HG03025 (cell line): ENCODE results near the gene SSU72.
"Not testable (repeated sequence)": the region's sequence is repeated elsewhere in the genome, so short reads cannot be mapped to it uniquely, and the experiment has no call there.

Experiments
- ATAC-seq: cut with Tn5 transposase; IDR thresholded peaks from one replicate; pipeline ENCODE4 v1.9.1; 2021; ENCODE audit warnings: mild to moderate bottlenecking, moderate library complexity; ENCODE audit not compliant: unreplicated experiment, low FRiP score

The SSU72 gene

GRCh38 chr1:1543706-1544099 is 31.0 kb downstream of the SSU72 start:
- ATAC-seq: no peak

GRCh38 chr1:1542766-1543705 is 31.6 kb downstream of the SSU72 start:
- no peak for ATAC-seq

GRCh38 chr1:1541956-1542765 is 32.5 kb downstream of the SSU72 start:
- ATAC-seq: no peak

GRCh38 chr1:1540818-1541628 is 33.6 kb downstream of the SSU72 start:
- ATAC-seq: no peak

- ATAC-seq: no peak
Measured at GRCh38 chr1:1540090-1540817, 34.4 kb downstream of the SSU72 start, which contains the start of gene TMEM240. Gene TMEM240, minus strand, starts transcription at chr1:1540624. Its CDS starts 278 bp downstream, at chr1:1540346.

GRCh38 chr1:1539310-1540089 is 35.2 kb downstream of the SSU72 start:
- no peak for ATAC-seq

- no peak for ATAC-seq
Measured at GRCh38 chr1:1538989-1539309, 35.7 kb downstream of the SSU72 start.

GRCh38 chr1:1538334-1538733 is 36.3 kb downstream of the SSU72 start:
- no peak for ATAC-seq

GRCh38 chr1:1537626-1538250 is 36.9 kb downstream of the SSU72 start:
- no peak for ATAC-seq

- no peak for ATAC-seq
Measured at GRCh38 chr1:1536938-1537546, 37.6 kb downstream of the SSU72 start.

GRCh38 chr1:1536019-1536937 is 38.4 kb downstream of the SSU72 start:
- no peak for ATAC-seq

GRCh38 chr1:1535201-1536018 is 39.3 kb downstream of the SSU72 start:
- no peak for ATAC-seq

GRCh38 chr1:1534401-1535154 is 40.1 kb downstream of the SSU72 start:
- no peak for ATAC-seq

- not testable (repeated sequence) for ATAC-seq
Measured at GRCh38 chr1:1533894-1534291, 40.8 kb downstream of the SSU72 start.

GRCh38 chr1:1533176-1533893 is 41.3 kb downstream of the SSU72 start:
- ATAC-seq: not testable (repeated sequence)
